Measurements from ENCODE around the gene ERVV-1.

DNA sequence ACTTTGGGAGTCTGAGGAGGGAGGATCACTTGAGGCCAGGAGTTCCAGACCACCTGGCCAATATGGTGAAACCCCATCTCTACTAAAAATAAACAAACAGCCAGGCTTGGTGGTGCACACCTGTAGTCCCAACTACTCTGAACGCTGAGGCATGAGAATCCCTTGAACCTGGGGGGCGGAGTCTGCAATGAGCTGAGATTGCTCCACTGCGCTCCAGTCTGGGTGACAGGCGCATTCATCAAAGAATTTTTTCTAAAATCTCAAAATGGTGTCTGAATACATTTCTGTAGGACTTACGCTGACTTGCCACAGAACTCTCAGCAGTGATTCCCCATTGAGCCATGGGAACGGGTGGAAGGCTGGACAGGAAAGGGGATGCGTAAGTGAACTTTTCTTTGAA lies 18.0 kb upstream of the ERVV-1 start:
- TF ChIP-seq, protein P1, sequence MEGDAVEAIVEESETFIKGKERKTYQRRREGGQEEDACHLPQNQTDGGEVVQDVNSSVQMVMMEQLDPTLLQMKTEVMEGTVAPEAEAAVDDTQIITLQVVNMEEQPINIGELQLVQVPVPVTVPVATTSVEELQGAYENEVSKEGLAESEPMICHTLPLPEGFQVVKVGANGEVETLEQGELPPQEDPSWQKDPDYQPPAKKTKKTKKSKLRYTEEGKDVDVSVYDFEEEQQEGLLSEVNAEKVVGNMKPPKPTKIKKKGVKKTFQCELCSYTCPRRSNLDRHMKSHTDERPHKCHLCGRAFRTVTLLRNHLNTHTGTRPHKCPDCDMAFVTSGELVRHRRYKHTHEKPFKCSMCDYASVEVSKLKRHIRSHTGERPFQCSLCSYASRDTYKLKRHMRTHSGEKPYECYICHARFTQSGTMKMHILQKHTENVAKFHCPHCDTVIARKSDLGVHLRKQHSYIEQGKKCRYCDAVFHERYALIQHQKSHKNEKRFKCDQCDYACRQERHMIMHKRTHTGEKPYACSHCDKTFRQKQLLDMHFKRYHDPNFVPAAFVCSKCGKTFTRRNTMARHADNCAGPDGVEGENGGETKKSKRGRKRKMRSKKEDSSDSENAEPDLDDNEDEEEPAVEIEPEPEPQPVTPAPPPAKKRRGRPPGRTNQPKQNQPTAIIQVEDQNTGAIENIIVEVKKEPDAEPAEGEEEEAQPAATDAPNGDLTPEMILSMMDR (IDR thresholded peaks at IDR 0.05 in 8 of 11, conservative IDR thresholded peaks at IDR 0.05 in 3 of 11) = no peak
- TF ChIP-seq POLR2A (IDR thresholded peaks at IDR 0.05) (no peak), POLR2AphosphoS5 (IDR thresholded peaks at IDR 0.05) (no peak)
